IgD-negative memory B cell (primary cell): ENCODE data around the gene NR6A1. TPM values are rescaled to one million over a fixed set of nuclear protein-coding genes. Genes with fewer than 3 reads are reported as not detected.

Experiments
- H3K27ac Mint-ChIP-seq, 3 donors: one replicate each; pipeline ENCODE4 v1.8.0; 2020 to 2022; ENCODE audit warnings: mild to moderate bottlenecking in 3 of 3, mixed read lengths in 3 of 3, moderate library complexity in 1 of 3
- H3K27me3 Mint-ChIP-seq: one replicate; pipeline ENCODE4 v1.8.0; 2021; ENCODE audit warnings: mixed read lengths
- H3K36me3 Mint-ChIP-seq: one replicate; pipeline ENCODE4 v1.8.0; 2020; ENCODE audit warnings: mild to moderate bottlenecking, mixed read lengths
- H3K4me1 Mint-ChIP-seq, 3 donors: one replicate each; pipeline ENCODE4 v1.8.0; 2020 to 2022; ENCODE audit warnings: mixed read lengths in 3 of 3, mild to moderate bottlenecking in 1 of 3
- H3K4me3 Mint-ChIP-seq, 4 donors: one replicate each; pipeline ENCODE4 v1.8.0; 2020 to 2022; ENCODE audit warnings: mild to moderate bottlenecking in 4 of 4, mixed read lengths in 4 of 4, moderate library complexity in 3 of 4
- H3K9me3 Mint-ChIP-seq, 3 donors: one replicate each; pipeline ENCODE4 v1.8.0; 2020 to 2021; ENCODE audit warnings: mixed read lengths in 3 of 3, mild to moderate bottlenecking in 1 of 3
- polyA plus RNA-seq: library from polyadenylated mRNA; unstranded; fragments of 300-500 nt; fragmentation: Illumina TruSeq; gene quantifications from one replicate; pipeline ENCODE4 v1.2.3, GENCODE V29; 2021

The NR6A1 gene
- polyA plus RNA-seq, 1 donor from 2014 or later = 0.03 TPM

GRCh38 chr9:124802426-124802825, 31.3 kb upstream of the NR6A1 start:
- peak overlapping the region in 2 of 4 donors; percentile 63 to 83 for H3K4me3 Mint-ChIP-seq
- peaks cover 3% of the 10 kb centered on the region for H3K27me3 Mint-ChIP-seq
- peak overlapping the region; percentile 59 to 88 (median 62) for H3K27ac Mint-ChIP-seq
- no peaks in the 10 kb centered on the region for H3K9me3 Mint-ChIP-seq
- peaks cover 2% of the 10 kb centered on the region for H3K36me3 Mint-ChIP-seq
- peaks cover 8 to 20% (median 14%) of the 10 kb centered on the region in 3 donors for H3K4me1 Mint-ChIP-seq

DNA sequence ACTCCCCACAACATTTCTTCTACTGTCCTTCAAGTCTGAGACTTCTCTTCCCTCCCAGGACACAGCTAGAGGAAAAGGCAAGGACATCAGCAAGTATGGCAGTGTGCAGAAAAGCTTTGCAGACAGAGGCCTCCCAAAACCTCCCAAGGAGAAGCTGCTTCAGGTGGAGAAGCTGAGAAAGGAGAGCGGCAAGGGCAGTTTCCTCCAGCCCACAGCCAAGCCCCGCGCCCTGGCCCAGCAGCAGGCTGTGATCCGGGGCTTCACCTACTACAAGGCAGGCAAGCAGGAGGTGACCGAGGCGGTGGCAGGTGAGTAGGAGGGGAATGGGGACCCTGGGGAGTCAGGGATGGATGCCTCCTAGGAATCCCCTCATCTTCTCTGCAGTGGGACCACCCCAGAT, 30.2 kb upstream of the NR6A1 start:
- peaks cover 6% of the 10 kb centered on the region for H3K27me3 Mint-ChIP-seq
- H3K27ac Mint-ChIP-seq = peak overlapping the region in 2 of 3 donors; percentile 88 to 98
- H3K9me3 Mint-ChIP-seq = no peaks in the 10 kb centered on the region
- H3K4me3 Mint-ChIP-seq = no peak overlapping the region
- peaks cover 8 to 20% (median 14%) of the 10 kb centered on the region in 3 donors for H3K4me1 Mint-ChIP-seq
- H3K36me3 Mint-ChIP-seq = peaks cover 2% of the 10 kb centered on the region

GRCh38 chr9:124800306-124801259, 29.5 kb upstream of the NR6A1 start:
- Mint-ChIP-seq H3K4me3 (peak overlapping the region; percentile 21 to 88 (median 78)), H3K9me3 (no peaks in the 10 kb centered on the region), H3K27ac (peak overlapping the region; percentile 88 to 98 (median 98))

GRCh38 chr9:124799274-124800006, 28.3 kb upstream of the NR6A1 start:
- Mint-ChIP-seq H3K27ac (peak overlapping the region in 2 of 3 donors; percentile 98), H3K4me1 (peaks cover 8 to 20% (median 14%) of the 10 kb centered on the region in 3 donors), H3K4me3 (peak overlapping the region in 1 of 4 donors; percentile 52), H3K27me3 (peaks cover 6% of the 10 kb centered on the region), H3K36me3 (peaks cover 2% of the 10 kb centered on the region), H3K9me3 (no peaks in the 10 kb centered on the region)

More at GRCh38 chr9:124800306-124801259, 29.5 kb upstream of the NR6A1 start:
- Mint-ChIP-seq H3K4me1 (peaks cover 8 to 20% (median 14%) of the 10 kb centered on the region in 3 donors), H3K27me3 (peaks cover 6% of the 10 kb centered on the region), H3K36me3 (peaks cover 2% of the 10 kb centered on the region)

DNA sequence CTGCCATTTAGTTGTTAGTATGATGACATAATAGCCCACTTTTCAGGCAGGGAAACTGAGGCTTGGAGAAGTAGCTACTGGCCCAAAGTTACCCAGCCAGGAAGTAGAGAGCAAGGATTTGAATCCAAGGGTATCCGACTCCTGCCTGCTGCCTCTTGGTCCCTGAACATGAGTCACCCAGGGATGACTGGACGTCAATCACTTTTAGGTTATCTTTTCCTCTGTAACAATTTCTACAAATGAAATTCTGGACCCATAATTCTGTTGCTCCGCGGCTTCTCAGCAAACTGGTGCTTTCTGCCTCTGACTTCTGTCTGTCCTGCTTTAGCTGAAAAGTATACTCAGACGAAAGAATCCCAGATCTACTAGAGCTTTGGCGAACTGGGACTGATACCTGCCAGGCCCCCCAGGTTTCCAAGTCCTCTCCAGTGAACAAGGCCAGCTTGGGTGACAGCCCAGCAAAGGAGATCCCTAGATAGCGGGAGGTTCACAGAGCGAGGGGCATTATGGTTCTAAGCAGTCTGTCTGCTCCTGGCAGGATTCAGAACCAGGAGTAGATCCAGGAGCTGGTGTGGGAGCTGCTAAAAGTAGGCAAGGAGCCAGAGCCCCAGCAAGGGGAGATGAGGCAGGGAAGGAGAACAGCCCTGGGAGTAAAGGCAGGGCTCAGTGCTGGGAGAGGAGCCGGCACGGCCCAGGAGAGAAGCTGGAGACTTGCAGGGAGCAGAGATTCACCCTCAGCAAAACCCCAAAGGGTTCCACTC, 26.4 kb upstream of the NR6A1 start:
- Mint-ChIP-seq H3K27ac (no peak overlapping the region), H3K4me3 (no peak overlapping the region), H3K36me3 (peaks cover 2% of the 10 kb centered on the region), H3K9me3 (no peaks in the 10 kb centered on the region), H3K27me3 (peaks cover 6% of the 10 kb centered on the region), H3K4me1 (peaks cover 8 to 20% (median 14%) of the 10 kb centered on the region in 3 donors)

DNA sequence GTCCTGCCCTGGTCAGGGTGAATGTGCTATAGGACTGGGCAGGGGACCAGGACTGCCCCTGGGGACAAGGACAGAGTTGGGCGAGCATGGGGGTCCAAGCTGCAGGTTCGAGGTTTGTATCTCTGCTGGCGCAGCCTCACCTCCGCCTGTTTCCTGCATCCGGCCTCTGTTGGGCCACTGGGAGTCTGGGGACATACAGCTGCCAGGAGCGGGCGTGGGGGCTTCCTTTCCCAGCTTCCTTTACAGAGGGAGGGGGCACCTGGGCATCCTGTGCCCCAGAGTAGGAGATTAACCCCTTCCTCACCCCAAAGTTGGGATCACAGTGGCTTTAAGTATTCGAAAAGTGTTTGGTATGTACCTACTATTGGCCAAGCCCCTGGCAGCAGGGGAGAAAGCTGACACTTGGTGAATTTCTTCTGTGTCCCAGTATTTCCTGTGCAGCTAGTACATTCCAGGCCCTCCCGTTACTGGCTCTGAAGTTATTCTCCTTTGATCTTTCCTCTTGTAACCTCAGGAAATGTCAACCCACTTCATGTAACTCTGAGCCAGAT, 24.8 kb upstream of the NR6A1 start:
- Mint-ChIP-seq H3K4me1 (peaks cover 11 to 25% (median 21%) of the 10 kb centered on the region in 3 donors), H3K27me3 (peaks cover 9% of the 10 kb centered on the region), H3K36me3 (peaks cover 2% of the 10 kb centered on the region), H3K4me3 (no peak overlapping the region), H3K9me3 (no peaks in the 10 kb centered on the region), H3K27ac (no peak overlapping the region)

DNA sequence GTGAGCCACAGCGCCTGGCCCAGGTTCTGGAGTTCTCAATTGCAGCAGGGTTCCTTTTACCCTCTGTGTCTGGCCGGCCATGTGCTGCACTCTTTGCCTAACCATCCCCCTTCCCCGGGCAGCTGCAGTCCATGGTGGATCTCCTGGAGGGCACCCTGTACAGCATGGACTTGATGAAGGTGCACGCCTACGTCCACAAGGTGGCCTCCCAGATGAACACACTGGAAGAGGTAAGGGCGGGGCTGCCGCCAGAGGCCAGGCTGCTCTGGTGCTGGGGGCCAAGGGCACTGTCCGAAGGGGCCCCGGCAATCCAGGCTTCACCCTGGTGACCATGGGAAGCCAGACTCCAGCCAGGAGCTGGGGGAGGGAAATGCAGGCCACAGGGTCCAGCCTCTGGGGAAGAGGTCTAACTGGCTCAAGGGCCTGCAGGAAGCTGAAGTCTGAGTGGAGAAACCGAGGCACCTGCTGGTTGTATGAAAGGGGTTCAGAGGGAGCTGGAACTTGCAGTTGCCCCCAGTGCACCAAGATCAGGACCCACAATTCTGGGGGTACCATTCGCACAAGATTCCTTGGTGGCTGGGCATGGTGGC, 23.9 kb upstream of the NR6A1 start:
- no peaks in the 10 kb centered on the region for H3K36me3 Mint-ChIP-seq
- H3K9me3 Mint-ChIP-seq = no peaks in the 10 kb centered on the region
- H3K27me3 Mint-ChIP-seq = peaks cover 9% of the 10 kb centered on the region
- H3K4me3 Mint-ChIP-seq = no peak overlapping the region
- H3K27ac Mint-ChIP-seq = no peak overlapping the region
- H3K4me1 Mint-ChIP-seq = peaks cover 6 to 16% (median 14%) of the 10 kb centered on the region in 3 donors

- Mint-ChIP-seq H3K36me3 (no peaks in the 10 kb centered on the region), H3K4me1 (peaks cover 6 to 14% (median 10%) of the 10 kb centered on the region in 3 donors), H3K27me3 (peaks cover 9% of the 10 kb centered on the region), H3K4me3 (no peak overlapping the region), H3K27ac (peak overlapping the region in 1 of 3 donors; percentile 10), H3K9me3 (no peaks in the 10 kb centered on the region)
Observed at GRCh38 chr9:124793015-124793541, 22.0 kb upstream of the NR6A1 start.

GRCh38 chr9:124792257-124793014, 21.3 kb upstream of the NR6A1 start:
- Mint-ChIP-seq H3K27ac (peak overlapping the region in 1 of 3 donors; percentile 16), H3K27me3 (peaks cover 6% of the 10 kb centered on the region), H3K9me3 (no peaks in the 10 kb centered on the region), H3K4me1 (peaks cover 6 to 14% (median 10%) of the 10 kb centered on the region in 3 donors), H3K36me3 (no peaks in the 10 kb centered on the region), H3K4me3 (peak overlapping the region in 1 of 4 donors; percentile 6)

DNA sequence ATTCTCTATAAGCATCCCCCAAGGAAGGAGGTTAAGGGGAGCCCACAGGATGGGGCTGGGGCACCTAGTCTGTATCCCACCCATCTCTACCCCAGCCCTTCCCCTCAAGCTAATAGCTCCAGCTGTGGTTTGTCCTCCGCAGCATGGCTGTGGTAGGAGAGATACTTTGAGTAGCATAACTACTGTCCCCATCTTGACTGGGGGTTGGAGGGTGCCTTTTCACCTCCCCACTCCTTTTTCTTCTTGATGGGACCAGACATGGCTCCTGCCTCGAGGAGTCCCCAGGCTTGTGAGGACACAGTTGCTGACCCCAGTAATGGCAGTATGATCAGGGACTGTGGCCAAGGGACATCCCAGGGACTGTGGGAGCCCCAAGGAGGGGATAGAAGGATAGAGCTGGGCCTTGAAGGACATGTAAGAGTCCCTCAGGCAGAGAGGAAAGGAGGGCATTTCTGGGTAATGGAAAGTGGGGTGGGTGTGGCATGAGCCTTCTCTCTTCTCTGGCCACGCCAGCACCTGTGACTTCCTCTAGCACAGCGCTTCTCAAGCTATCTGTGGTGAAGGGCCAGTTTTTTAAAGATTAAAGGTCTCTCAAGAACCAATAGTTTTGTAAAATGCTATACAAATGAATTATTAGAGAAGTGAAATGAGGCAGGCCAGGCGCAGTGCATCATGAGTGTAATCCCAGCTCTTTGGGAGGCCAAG, 19.8 kb upstream of the NR6A1 start:
- Mint-ChIP-seq H3K27ac (no peak overlapping the region), H3K9me3 (no peaks in the 10 kb centered on the region), H3K4me1 (peaks cover 6 to 14% (median 10%) of the 10 kb centered on the region in 3 donors), H3K27me3 (peaks cover 3% of the 10 kb centered on the region), H3K4me3 (peak overlapping the region in 1 of 4 donors; percentile 13), H3K36me3 (no peaks in the 10 kb centered on the region)

DNA sequence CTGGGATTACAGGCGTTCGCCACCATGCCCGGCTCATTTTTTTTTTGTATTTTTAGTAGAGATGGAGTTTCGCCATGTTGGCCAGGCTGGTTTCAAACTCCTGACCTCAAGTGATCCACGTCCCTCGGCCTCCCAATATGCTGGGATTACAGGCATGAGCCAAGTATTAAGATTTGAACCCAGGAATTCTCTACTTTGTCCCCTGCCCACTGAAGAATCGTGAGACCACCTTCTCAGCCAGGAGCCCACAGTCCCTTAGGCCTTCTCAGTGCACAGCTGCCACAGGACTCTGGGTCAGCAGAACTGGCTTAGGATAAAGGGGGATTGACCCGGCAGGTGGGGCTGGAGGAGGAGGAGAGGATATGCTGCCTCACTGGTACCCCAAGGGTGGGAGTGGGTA, 19.2 kb upstream of the NR6A1 start:
- H3K4me3 Mint-ChIP-seq = no peak overlapping the region
- no peak overlapping the region for H3K27ac Mint-ChIP-seq
- H3K9me3 Mint-ChIP-seq = no peaks in the 10 kb centered on the region
- H3K4me1 Mint-ChIP-seq = peaks cover 6 to 14% (median 10%) of the 10 kb centered on the region in 3 donors
- peaks cover 3% of the 10 kb centered on the region for H3K27me3 Mint-ChIP-seq
- H3K36me3 Mint-ChIP-seq = no peaks in the 10 kb centered on the region

GRCh38 chr9:124789531-124789930, 18.4 kb upstream of the NR6A1 start:
- Mint-ChIP-seq H3K27me3 (peaks cover 3% of the 10 kb centered on the region), H3K9me3 (no peaks in the 10 kb centered on the region)

More at GRCh38 chr9:124789531-124789930, 18.4 kb upstream of the NR6A1 start:
- Mint-ChIP-seq H3K36me3 (no peaks in the 10 kb centered on the region), H3K27ac (no peak overlapping the region), H3K4me3 (no peak overlapping the region), H3K4me1 (peaks cover 6 to 14% (median 10%) of the 10 kb centered on the region in 3 donors)
